ENCODE measurements around the gene TOMM5.

The TOMM5 gene

DNA sequence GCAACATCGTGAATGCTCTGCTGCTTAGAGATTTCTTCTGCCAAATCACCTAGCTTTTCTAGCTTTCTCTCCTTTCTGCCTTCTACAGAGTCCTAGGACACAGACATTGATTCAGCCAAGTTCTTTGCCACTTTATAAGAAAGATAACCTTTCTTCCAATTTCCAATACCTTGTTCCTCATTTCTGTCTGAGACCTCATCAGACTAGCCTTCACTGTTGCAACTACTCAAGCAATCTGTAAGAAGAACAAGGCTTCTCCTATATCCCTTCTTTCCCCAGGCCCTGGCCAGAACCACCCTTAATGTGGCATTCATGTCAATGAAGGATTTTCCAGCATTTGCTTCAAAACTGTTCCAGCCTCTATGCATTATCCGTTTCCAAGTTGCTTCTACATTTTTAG, 40.5 kb downstream of the TOMM5 start:
- TF ChIP-seq, protein P1, sequence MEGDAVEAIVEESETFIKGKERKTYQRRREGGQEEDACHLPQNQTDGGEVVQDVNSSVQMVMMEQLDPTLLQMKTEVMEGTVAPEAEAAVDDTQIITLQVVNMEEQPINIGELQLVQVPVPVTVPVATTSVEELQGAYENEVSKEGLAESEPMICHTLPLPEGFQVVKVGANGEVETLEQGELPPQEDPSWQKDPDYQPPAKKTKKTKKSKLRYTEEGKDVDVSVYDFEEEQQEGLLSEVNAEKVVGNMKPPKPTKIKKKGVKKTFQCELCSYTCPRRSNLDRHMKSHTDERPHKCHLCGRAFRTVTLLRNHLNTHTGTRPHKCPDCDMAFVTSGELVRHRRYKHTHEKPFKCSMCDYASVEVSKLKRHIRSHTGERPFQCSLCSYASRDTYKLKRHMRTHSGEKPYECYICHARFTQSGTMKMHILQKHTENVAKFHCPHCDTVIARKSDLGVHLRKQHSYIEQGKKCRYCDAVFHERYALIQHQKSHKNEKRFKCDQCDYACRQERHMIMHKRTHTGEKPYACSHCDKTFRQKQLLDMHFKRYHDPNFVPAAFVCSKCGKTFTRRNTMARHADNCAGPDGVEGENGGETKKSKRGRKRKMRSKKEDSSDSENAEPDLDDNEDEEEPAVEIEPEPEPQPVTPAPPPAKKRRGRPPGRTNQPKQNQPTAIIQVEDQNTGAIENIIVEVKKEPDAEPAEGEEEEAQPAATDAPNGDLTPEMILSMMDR (conservative IDR thresholded peaks at IDR 0.05; ENCODE audit: low read length): no peak
- no peak for DNase-seq (ENCODE audit: low read depth)
- H3K4me3 ChIP-seq (ENCODE audit: low read length): no peak overlapping the region

DNA sequence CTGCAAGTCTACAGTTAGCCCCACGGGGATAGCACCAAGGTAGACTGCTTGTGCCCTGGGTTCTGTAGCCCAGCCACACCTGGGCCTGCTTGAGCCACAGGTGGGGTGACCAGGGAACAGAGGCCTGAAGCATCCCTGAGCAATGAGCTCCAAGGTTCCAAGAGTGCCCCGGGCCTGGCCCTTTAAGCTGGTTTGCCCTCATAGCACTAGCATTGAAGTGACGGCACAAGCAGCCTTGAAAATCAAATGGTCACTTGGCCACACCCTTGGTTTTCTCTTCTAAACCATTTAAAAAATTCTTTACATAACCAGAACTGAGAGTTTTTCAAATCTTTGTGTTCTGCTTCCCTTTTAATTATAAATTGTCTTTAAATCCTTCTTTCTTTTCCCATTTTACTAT, 40.9 kb downstream of the TOMM5 start:
- no peak overlapping the region for H3K4me3 ChIP-seq (ENCODE audit: low read length)
- DNase-seq (ENCODE audit: low read depth): no peak
- TF ChIP-seq, protein P1 (conservative IDR thresholded peaks at IDR 0.05; ENCODE audit: low read length): no peak

DNA sequence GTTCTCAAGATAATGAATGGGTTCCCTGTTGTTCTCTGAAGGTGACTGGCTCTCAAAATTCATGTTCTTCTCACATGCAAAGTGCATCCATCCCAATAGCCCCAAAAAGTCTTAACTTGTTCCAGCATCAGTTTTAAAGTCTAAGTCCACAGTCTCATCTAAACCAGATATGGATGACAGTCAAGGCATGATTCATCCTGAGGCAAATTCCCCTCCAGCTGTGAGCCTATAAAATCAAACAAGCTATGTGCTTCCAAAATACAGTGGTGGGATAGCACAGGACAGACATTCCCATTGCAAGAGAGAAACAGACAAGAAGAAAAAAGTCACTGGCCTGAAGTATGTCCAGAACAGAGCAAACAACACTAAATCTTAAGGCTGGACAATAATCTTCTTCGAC, 41.6 kb downstream of the TOMM5 start:
- H3K4me3 ChIP-seq (ENCODE audit: low read length): no peak overlapping the region
- peak; percentile 29 for DNase-seq (ENCODE audit: low read depth)
- TF ChIP-seq, protein P1 (conservative IDR thresholded peaks at IDR 0.05; ENCODE audit: low read length): no peak

GRCh38 chr9:37549527-37549926, 42.9 kb downstream of the TOMM5 start:
- DNase-seq (ENCODE audit: low read depth): no peak
- TF ChIP-seq, protein P1 (conservative IDR thresholded peaks at IDR 0.05; ENCODE audit: low read length): no peak
- no peak overlapping the region for H3K4me3 ChIP-seq (ENCODE audit: low read length)

DNA sequence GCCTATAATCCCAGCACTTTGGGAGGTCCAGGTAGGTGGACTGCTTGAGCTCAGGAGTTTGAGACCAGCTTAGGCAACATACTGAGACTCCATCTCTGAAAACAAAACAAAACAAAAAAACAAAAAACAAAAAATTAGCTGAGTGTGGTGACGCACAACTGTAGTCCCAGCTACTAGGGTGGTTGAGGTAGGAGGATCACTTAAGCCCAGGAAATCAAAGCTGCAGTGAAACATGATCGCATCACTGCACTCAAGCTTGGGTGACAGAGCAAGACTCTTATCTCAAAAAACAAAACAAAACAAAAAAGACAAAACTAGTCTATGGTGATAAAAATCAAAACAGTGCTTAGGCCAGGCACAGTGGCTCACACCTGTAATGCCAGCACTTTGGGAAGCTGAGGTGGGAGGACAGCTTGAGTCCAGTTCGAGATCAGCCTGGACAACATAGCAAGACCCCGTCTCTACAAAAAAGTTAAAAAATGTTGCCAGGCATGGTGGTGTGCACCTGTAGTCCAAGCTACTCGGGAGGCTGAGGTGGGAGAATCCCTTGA, 45.0 kb downstream of the TOMM5 start:
- H3K4me3 ChIP-seq (ENCODE audit: low read length): no peak overlapping the region
- DNase-seq (ENCODE audit: low read depth): no peak
- TF ChIP-seq, protein P1 (conservative IDR thresholded peaks at IDR 0.05; ENCODE audit: low read length): no peak

GRCh38 chr9:37543468-37543867, 48.9 kb downstream of the TOMM5 start:
- DNase-seq (ENCODE audit: low read depth): no peak
- TF ChIP-seq, protein P1 (conservative IDR thresholded peaks at IDR 0.05; ENCODE audit: low read length): no peak
- no peak overlapping the region for H3K4me3 ChIP-seq (ENCODE audit: low read length)

GRCh38 chr9:37542895-37543294, 49.5 kb downstream of the TOMM5 start:
- TF ChIP-seq, protein P1 (conservative IDR thresholded peaks at IDR 0.05; ENCODE audit: low read length): no peak
- no peak for DNase-seq (ENCODE audit: low read depth)
- no peak overlapping the region for H3K4me3 ChIP-seq (ENCODE audit: low read length)
